ENCODE data around the gene ANXA4. TPM values are rescaled to one million over a fixed set of nuclear protein-coding genes. Genes with fewer than 3 reads are reported as not detected.

Gene ANXA4
- total RNA-seq (2014; rRNA removed; shearing (Covaris generic)) (5.8 and 6.7 TPM in 2 replicates), polyA plus RNA-seq (2016; fragmentation: Nextera tagmentation; extraction: Ambion mirVana) (11.5 and 12.3 TPM in 2 replicates)
- long read RNA-seq, transcript ANXA4-201 (13 exons, 2,799 nt), result major isoform, 5 of 6 reads
- long read RNA-seq, partial matches to known transcripts, result 0 of 6 reads
- long read RNA-seq, other reads (novel, unspliced or antisense), result 0 of 6 reads

- peaks cover 10% of the 10 kb centered on the region; the same call in 1 of the 2 replicates for H3K4me1 ChIP-seq (ENCODE audit: insufficient read depth)
- peak within 1 kb of the TSS; percentile 99 for H3K4me2 ChIP-seq
- peak; percentile 81 for ATAC-seq
- H3K27ac Mint-ChIP-seq, result peak within 1 kb of the TSS; percentile 68; the same call in 1 of the 2 replicates
- H3K27me3 ChIP-seq (ENCODE audit: insufficient read depth), result peaks cover 23% of the 10 kb centered on the region
- H3K9me3 Mint-ChIP-seq, result no peaks in the 10 kb centered on the region
- DNase-seq (ENCODE audit: low spot score), result peak; percentile 73
- no peaks in the 10 kb centered on the region for H3K79me2 ChIP-seq (replicated peaks; ENCODE audit: insufficient read depth)
- H3K27ac ChIP-seq (ENCODE audit: low read depth), result no peak within 1 kb of the TSS
- H3K9me2 ChIP-seq (ENCODE audit: insufficient read depth), result no peaks in the 10 kb centered on the region
- peak within 1 kb of the TSS; percentile 100 for H2AFZ ChIP-seq
- H3F3A ChIP-seq (replicated peaks; ENCODE audit: low read depth), result peaks cover 3% of the 10 kb centered on the region; the same call in 1 of the 2 replicates
- H3K36me3 ChIP-seq (ENCODE audit: insufficient read depth), result no peaks in the 10 kb centered on the region
- peak within 1 kb of the TSS; percentile 83 for H3K4me3 Mint-ChIP-seq
- H4K20me1 ChIP-seq (replicated peaks; ENCODE audit: insufficient read depth), result no peaks in the 10 kb centered on the region
- peak within 1 kb of the TSS; percentile 85 for H3K4me3 ChIP-seq
- H3K27me3 Mint-ChIP-seq (ENCODE audit: insufficient read depth, low read depth, poor library complexity), result peaks cover 14% of the 10 kb centered on the region
- peak; percentile 60 for TF ChIP-seq POLR2AphosphoS5 (IDR thresholded peaks at IDR 0.05; ENCODE audit: low read depth)
- TF ChIP-seq ZNF114 (CRISPR knock-in tag; IDR thresholded peaks at IDR 0.05), result no peak
- H3K4me1 Mint-ChIP-seq, result peaks cover 10% of the 10 kb centered on the region
- no peaks in the 10 kb centered on the region for H3K36me3 Mint-ChIP-seq (ENCODE audit: low read depth)
These were observed at the start of gene ANXA4 for GRCh38 chr2:69741575-69742321. ANXA4 (plus strand) TSS chr2:69742134; CDS start chr2:69781566, 39,432 bp downstream.

- H2AFZ ChIP-seq, result no peak overlapping the region
- H3K4me3 ChIP-seq, result no peak overlapping the region
- DNase-seq (ENCODE audit: low spot score), result no peak
- H3K79me2 ChIP-seq (replicated peaks; ENCODE audit: insufficient read depth), result no peaks in the 10 kb centered on the region
- H3K36me3 ChIP-seq (ENCODE audit: insufficient read depth), result no peaks in the 10 kb centered on the region
- no peak for ATAC-seq
- Mint-ChIP-seq H3K4me1 (no peaks in the 10 kb centered on the region), H3K9me3 (no peaks in the 10 kb centered on the region), H3K36me3 (ENCODE audit: low read depth) (no peaks in the 10 kb centered on the region), H3K27ac (no peak overlapping the region), H3K4me3 (no peak overlapping the region), H3K27me3 (ENCODE audit: insufficient read depth, low read depth, poor library complexity) (no peaks in the 10 kb centered on the region)
- no peak overlapping the region for H3K27ac ChIP-seq (ENCODE audit: low read depth)
- TF ChIP-seq ZNF114 (CRISPR knock-in tag; IDR thresholded peaks at IDR 0.05), result no peak
- TF ChIP-seq ZNF331 (CRISPR knock-in tag; IDR thresholded peaks at IDR 0.05; ENCODE audit: low read depth), result no peak
- TF ChIP-seq REST (IDR thresholded peaks at IDR 0.05; ENCODE audit: unreplicated experiment), result no peak
- TF ChIP-seq STAT1 (IDR thresholded peaks at IDR 0.05; ENCODE audit: unreplicated experiment), result no peak
- TF ChIP-seq NANOG (IDR thresholded peaks at IDR 0.05; ENCODE audit: borderline replicate concordance), result no peak
- no peak for TF ChIP-seq ETS1 (IDR thresholded peaks at IDR 0.05)
- no peaks in the 10 kb centered on the region for H3K27me3 ChIP-seq (ENCODE audit: insufficient read depth)
- H3K4me1 ChIP-seq (ENCODE audit: insufficient read depth), result no peaks in the 10 kb centered on the region
- H3K9me2 ChIP-seq (ENCODE audit: insufficient read depth), result no peaks in the 10 kb centered on the region
- H4K20me1 ChIP-seq (replicated peaks; ENCODE audit: insufficient read depth), result no peaks in the 10 kb centered on the region
- H3F3A ChIP-seq (replicated peaks; ENCODE audit: low read depth), result no peaks in the 10 kb centered on the region
- no peak overlapping the region for H3K4me2 ChIP-seq
These were observed 49.5 kb upstream of the ANXA4 start for GRCh38 chr2:69692424-69692823.
